Neuron (in vitro differentiated cells): ENCODE data around the gene CD4.
"Not testable (repeated sequence)": the region's sequence is repeated elsewhere in the genome, so short reads cannot be mapped to it uniquely, and the experiment has no call there.

Experiments used
- H2AFZ ChIP-seq: one replicate; pipeline ENCODE4 v1.6.1; 2013; ENCODE audit warnings: low read depth, mild to moderate bottlenecking, inconsistent platforms, low read length, moderate library complexity
- H3K27me3 ChIP-seq: one replicate; pipeline ENCODE4 v1.6.1; 2013; ENCODE audit warnings: low read length; ENCODE audit not compliant: insufficient read depth
- H3K36me3 ChIP-seq: one replicate; pipeline ENCODE4 v1.6.1; 2013; ENCODE audit warnings: low read length; ENCODE audit not compliant: insufficient read depth
- H3K4me1 ChIP-seq: one replicate; pipeline ENCODE4 v1.6.1; 2013; ENCODE audit warnings: low read length; ENCODE audit not compliant: insufficient read depth
- H3K4me3 ChIP-seq: 2 replicates; pipeline ENCODE4 v1.5.1; 2013; ENCODE audit warnings: mild to moderate bottlenecking, low read length, moderate library complexity
- H3K9me3 ChIP-seq: one replicate; pipeline ENCODE4 v1.6.1; 2013; ENCODE audit warnings: low read length

Gene CD4

GRCh38 chr12:6863586-6864321, 74.4 kb downstream of the CD4 start:
- H3K4me3 ChIP-seq: no peak overlapping the region
- no peak overlapping the region for H2AFZ ChIP-seq
- no peaks in the 10 kb centered on the region for H3K27me3 ChIP-seq
- no peaks in the 10 kb centered on the region for H3K9me3 ChIP-seq
- peaks cover 14% of the 10 kb centered on the region for H3K4me1 ChIP-seq
- H3K36me3 ChIP-seq: peaks cover 69% of the 10 kb centered on the region

- H3K36me3 ChIP-seq: peaks cover 66% of the 10 kb centered on the region
- not testable (repeated sequence) for H3K27me3 ChIP-seq, H3K4me3 ChIP-seq, H3K9me3 ChIP-seq, H2AFZ ChIP-seq
- H3K4me1 ChIP-seq: peaks cover 20% of the 10 kb centered on the region
Measured at GRCh38 chr12:6865307-6865706, 76.0 kb downstream of the CD4 start.

GRCh38 chr12:6866163-6866919, 77.0 kb downstream of the CD4 start:
- no peak overlapping the region for H3K4me3 ChIP-seq

GRCh38 chr12:6866920-6867412, 77.6 kb downstream of the CD4 start:
- H3K36me3 ChIP-seq: peaks cover 64% of the 10 kb centered on the region
- no peak overlapping the region for H2AFZ ChIP-seq
- peak overlapping the region; percentile 93 for H3K4me3 ChIP-seq
- no peaks in the 10 kb centered on the region for H3K9me3 ChIP-seq
- H3K27me3 ChIP-seq: no peaks in the 10 kb centered on the region
- peaks cover 27% of the 10 kb centered on the region for H3K4me1 ChIP-seq

More at GRCh38 chr12:6866163-6866919, 77.0 kb downstream of the CD4 start:
- Histone ChIP-seq H3K27me3 (no peaks in the 10 kb centered on the region), H2AFZ (no peak overlapping the region), H3K36me3 (peaks cover 66% of the 10 kb centered on the region), H3K4me1 (peaks cover 21% of the 10 kb centered on the region), H3K9me3 (no peaks in the 10 kb centered on the region)

GRCh38 chr12:6867413-6868210, 78.3 kb downstream of the CD4 start, which contains the start of gene TPI1:
TSS of gene TPI1 (plus strand) at chr12:6867531. CDS start at chr12:6867567, 36 bp downstream.
- no peaks in the 10 kb centered on the region for H3K9me3 ChIP-seq
- no peaks in the 10 kb centered on the region for H3K27me3 ChIP-seq
- H2AFZ ChIP-seq: no peak within 1 kb of the TSS
- peaks cover 58% of the 10 kb centered on the region for H3K36me3 ChIP-seq
- peak within 1 kb of the TSS; percentile 93 for H3K4me3 ChIP-seq
- peaks cover 32% of the 10 kb centered on the region for H3K4me1 ChIP-seq

GRCh38 chr12:6868211-6869048, 79.1 kb downstream of the CD4 start:
- Histone ChIP-seq H2AFZ (no peak overlapping the region), H3K27me3 (no peaks in the 10 kb centered on the region), H3K4me1 (peaks cover 34% of the 10 kb centered on the region), H3K9me3 (no peaks in the 10 kb centered on the region), H3K36me3 (peaks cover 50% of the 10 kb centered on the region), H3K4me3 (peak overlapping the region; percentile 93)

- peak overlapping the region; percentile 93 for H3K4me3 ChIP-seq
Measured at GRCh38 chr12:6869049-6870021, 80.0 kb downstream of the CD4 start.

GRCh38 chr12:6870304-6870703, 81.0 kb downstream of the CD4 start:
- H3K9me3 ChIP-seq, H2AFZ ChIP-seq, H3K4me3 ChIP-seq, H3K27me3 ChIP-seq: not testable (repeated sequence)
- Histone ChIP-seq H3K36me3 (peaks cover 34% of the 10 kb centered on the region), H3K4me1 (peaks cover 34% of the 10 kb centered on the region)

More at GRCh38 chr12:6869049-6870021, 80.0 kb downstream of the CD4 start:
- Histone ChIP-seq H3K9me3 (no peaks in the 10 kb centered on the region), H3K36me3 (peaks cover 41% of the 10 kb centered on the region), H2AFZ (no peak overlapping the region), H3K4me1 (peaks cover 34% of the 10 kb centered on the region), H3K27me3 (no peaks in the 10 kb centered on the region)
